GM23338 (cell line): ENCODE measurements around the gene MROH7. TPM values are rescaled to one million over a fixed set of nuclear protein-coding genes. Genes with fewer than 3 reads are reported as not detected.

Experiments
- ATAC-seq: fragments of 200-7000 bp; cut with Tn5 transposase; 3 replicates; pipeline ENCODE4 v1.9.1; 2020
- DNase-seq: peaks from one replicate; pipeline ENCODE4 v3.0.0-alpha.2; 2015; ENCODE audit warnings: low spot score
- H2AFZ ChIP-seq: fragments of 200-600 bp; sonication (generic); 2 replicates; pipeline ENCODE4 v1.8.0; 2016; ENCODE audit warnings: antibody characterized with exemption, mild to moderate bottlenecking, moderate library complexity
- H3F3A ChIP-seq: fragments of 200-600 bp; sonication (generic); replicated peaks from 2 replicates; pipeline ENCODE4 v1.8.0; 2017; ENCODE audit warnings: antibody characterized with exemption, mixed run types, low read depth
- H3K27ac ChIP-seq: fragments of 200-600 bp; sonication (generic); 2 replicates; pipeline ENCODE4 v1.6.1; 2016; ENCODE audit warnings: low read depth
- H3K27me3 ChIP-seq: fragments of 200-600 bp; sonication (generic); 2 replicates; pipeline ENCODE4 v1.8.0; 2016; ENCODE audit warnings: mild to moderate bottlenecking, mixed run types, moderate library complexity; ENCODE audit not compliant: insufficient read depth
- H3K36me3 ChIP-seq: fragments of 200-600 bp; sonication (generic); 2 replicates; pipeline ENCODE4 v1.8.0; 2016; ENCODE audit warnings: mild to moderate bottlenecking; ENCODE audit not compliant: insufficient read depth
- H3K4me1 ChIP-seq: fragments of 200-600 bp; sonication (generic); 2 replicates; pipeline ENCODE4 v1.8.0; 2016; ENCODE audit warnings: mild to moderate bottlenecking, moderate library complexity; ENCODE audit not compliant: insufficient read depth
- H3K4me2 ChIP-seq: fragments of 200-600 bp; sonication (generic); 2 replicates; pipeline ENCODE4 v1.7.1; 2017; ENCODE audit warnings: mixed run types
- H3K4me3 ChIP-seq: fragments of 200-600 bp; sonication (generic); 2 replicates; pipeline ENCODE4 v1.6.1; 2016; ENCODE audit warnings: mixed run types
- H3K79me2 ChIP-seq: fragments of 200-600 bp; sonication (generic); replicated peaks from 2 replicates; pipeline ENCODE4 v1.8.0; 2017; ENCODE audit warnings: mild to moderate bottlenecking; ENCODE audit not compliant: insufficient read depth
- H3K9me2 ChIP-seq: fragments of 200-600 bp; sonication (generic); 2 replicates; pipeline ENCODE4 v1.8.0; 2017; ENCODE audit not compliant: insufficient read depth
- H4K20me1 ChIP-seq: fragments of 200-600 bp; sonication (generic); replicated peaks from 2 replicates; pipeline ENCODE4 v1.8.0; 2017; ENCODE audit warnings: mild to moderate bottlenecking; ENCODE audit not compliant: insufficient read depth
- H3K27ac Mint-ChIP-seq: 2 replicates; pipeline ENCODE4 v1.8.0; 2020; ENCODE audit warnings: inconsistent platforms, mild to moderate bottlenecking, moderate library complexity, mixed read lengths
- H3K27me3 Mint-ChIP-seq: 3 replicates; pipeline ENCODE4 v1.8.0; 2022; ENCODE audit warnings: low read depth, mild to moderate bottlenecking, moderate library complexity, mixed read lengths, inconsistent platforms; ENCODE audit not compliant: insufficient read depth, poor library complexity
- H3K36me3 Mint-ChIP-seq: 3 replicates; pipeline ENCODE4 v1.8.0; 2021; ENCODE audit warnings: low read depth, mild to moderate bottlenecking, inconsistent platforms, moderate library complexity, mixed read lengths
- H3K4me1 Mint-ChIP-seq: 3 replicates; pipeline ENCODE4 v1.8.0; 2020; ENCODE audit warnings: mild to moderate bottlenecking, inconsistent platforms, mixed read lengths
- H3K4me3 Mint-ChIP-seq: 3 replicates; pipeline ENCODE4 v1.8.0; 2021; ENCODE audit warnings: moderate library complexity, mild to moderate bottlenecking, inconsistent platforms, mixed read lengths
- H3K9me3 Mint-ChIP-seq: 3 replicates; pipeline ENCODE4 v1.8.0; 2020; ENCODE audit warnings: moderate library complexity, mild to moderate bottlenecking, inconsistent platforms, mixed read lengths
- CREB1 ChIP-seq: fragments of 250-450 bp; sonication (Bioruptor Pico); IDR thresholded peaks from 2 replicates; pipeline ENCODE4 v1.5.0; 2020; ENCODE audit warnings: low read depth, mild to moderate bottlenecking, moderate library complexity
- CTCF ChIP-seq, 2 experiments: fragments of 200-600 bp in 1 of 2; sonication (generic) in 1 of 2; conservative IDR thresholded peaks; 2 replicates each; pipeline versions ENCODE4 v1.5.1 to v1.6.1; 2016 to 2017; ENCODE audit warnings: antibody characterized with exemption in 2 of 2, low read depth in 2 of 2, mild to moderate bottlenecking in 2 of 2, moderate library complexity in 1 of 2
- ETS1 ChIP-seq: IDR thresholded peaks from 2 replicates; pipeline ENCODE4 v1.6.1; 2016; ENCODE audit warnings: antibody characterized with exemption
- EZH2 ChIP-seq: fragments of 200-600 bp; sonication (generic); IDR thresholded peaks from one replicate; pipeline ENCODE4 v1.8.0; 2017; ENCODE audit warnings: antibody characterized with exemption, mild to moderate bottlenecking, low read depth; ENCODE audit not compliant: unreplicated experiment
- JUNB ChIP-seq: IDR thresholded peaks from one replicate; pipeline ENCODE4 v1.6.1; 2016; ENCODE audit warnings: antibody characterized with exemption; ENCODE audit not compliant: unreplicated experiment
- NANOG ChIP-seq: IDR thresholded peaks from 2 replicates; pipeline ENCODE4 v1.6.1; 2016; ENCODE audit warnings: antibody characterized with exemption, borderline replicate concordance
- POLR2AphosphoS5 ChIP-seq: IDR thresholded peaks from 2 replicates; pipeline ENCODE4 v1.6.1; 2016; ENCODE audit warnings: antibody characterized with exemption, low read depth
- STAT1 ChIP-seq: IDR thresholded peaks from one replicate; pipeline ENCODE4 v1.6.1; 2016; ENCODE audit warnings: antibody characterized with exemption; ENCODE audit not compliant: unreplicated experiment
- ZNF114 ChIP-seq: fragments of 250-450 bp; sonication (Bioruptor Pico); IDR thresholded peaks from 2 replicates; pipeline ENCODE4 v1.5.0; 2020; ENCODE audit warnings: mild to moderate bottlenecking, moderate library complexity
- ZNF462 ChIP-seq: fragments of 250-450 bp; sonication (Bioruptor Pico); IDR thresholded peaks from 2 replicates; pipeline ENCODE4 v1.5.0; 2020; ENCODE audit warnings: mild to moderate bottlenecking, moderate library complexity
- polyA plus RNA-seq: library from polyadenylated mRNA; unstranded; fragments of >200 nt; fragmentation: Nextera tagmentation; extraction: Ambion mirVana; gene quantifications from 2 replicates; pipeline ENCODE4 v1.2.1, GENCODE V29; 2016
- total RNA-seq: library from RNA; depleted of rRNA; stranded (reverse); fragments of >200 nt; shearing (Covaris generic); gene quantifications from 2 replicates; pipeline ENCODE4 v1.2.3, GENCODE V29; 2014

The MROH7 gene
- total and polyA plus RNA-seq, 2 experiments from 2014 or later: 0.17 TPM; not detected in 1

- no peak for TF ChIP-seq ETS1
- no peak for TF ChIP-seq JUNB
- TF ChIP-seq ZNF114 (CRISPR knock-in tag): no peak
- TF ChIP-seq STAT1: peak; percentile 84
- no peak for TF ChIP-seq EZH2
- no peak for TF ChIP-seq CTCF (conservative IDR thresholded peaks at IDR 0.05; ENCODE audit: low read depth in 2 of 2)
- TF ChIP-seq CREB1: peak; percentile 77
- TF ChIP-seq NANOG: no peak
- TF ChIP-seq POLR2AphosphoS5: peak; percentile 96
These were observed 74.1 kb downstream of the MROH7 start, which contains the start of gene TTC4 (continued) for GRCh38 chr1:54715493-54716298.

GRCh38 chr1:54716299-54717047, 74.9 kb downstream of the MROH7 start:
- Mint-ChIP-seq H3K9me3 (no peaks in the 10 kb centered on the region), H3K27me3 (peaks cover 8% of the 10 kb centered on the region), H3K36me3 (peaks cover 23% of the 10 kb centered on the region), H3K4me1 (peaks cover 10% of the 10 kb centered on the region), H3K27ac (peak overlapping the region; percentile 73), H3K4me3 (peak overlapping the region; percentile 86)
- H3K4me1 ChIP-seq: peaks cover 10% of the 10 kb centered on the region
- no peaks in the 10 kb centered on the region for H3K9me2 ChIP-seq
- H3F3A ChIP-seq: no peaks in the 10 kb centered on the region
- H3K36me3 ChIP-seq: peaks cover 14% of the 10 kb centered on the region
- H3K27me3 ChIP-seq: no peaks in the 10 kb centered on the region
- no peak for TF ChIP-seq ZNF462 (CRISPR knock-in tag)
- no peak for TF ChIP-seq ETS1
- H2AFZ ChIP-seq: peak overlapping the region; percentile 78
- ATAC-seq: no peak
- H3K4me2 ChIP-seq: peak overlapping the region; percentile 85
- 0 out of 2 replicates have a peak overlapping the region, but pooled peaks have one; percentile 76 for H3K27ac ChIP-seq
- DNase-seq: no peak
- peak overlapping the region; percentile 86 for H3K4me3 ChIP-seq
- peaks cover 20% of the 10 kb centered on the region for H3K79me2 ChIP-seq
- H4K20me1 ChIP-seq: no peaks in the 10 kb centered on the region
